Activated naive CD8-positive, alpha-beta T cell treated with anti-CD3 and anti-CD28 coated beads, Interleukin-2, amount 10 ng/mL, durations not matched to agents 7 days and 5 days (primary cell): ENCODE data around the gene IL1F10. TPM values are rescaled to one million over a fixed set of nuclear protein-coding genes. Genes with fewer than 3 reads are reported as not detected.

Source experiments
- ATAC-seq: fragments of 150-1000 bp; cut with Tn5 transposase; one replicate; pipeline ENCODE4 v1.10.0; 2021; ENCODE audit warnings: low read depth, moderate library complexity
- POLR2A ChIA-PET: fragments of 350-600 bp; sonication (Branson Sonifier 250); formaldehyde crosslinking; loops from one replicate; lab custom pipeline; 2021; ENCODE audit warnings: antibody characterized with exemption; lab: Charles Lee
- DNase-seq: peaks from one replicate; pipeline ENCODE4 v3.0.0; 2021
- H3K27ac Mint-ChIP-seq: one replicate; pipeline ENCODE4 v1.8.0; 2022; ENCODE audit warnings: mild to moderate bottlenecking, mixed read lengths
- H3K27me3 Mint-ChIP-seq: one replicate; pipeline ENCODE4 v1.8.0; 2022; ENCODE audit warnings: mild to moderate bottlenecking, moderate library complexity, mixed read lengths
- H3K36me3 Mint-ChIP-seq: one replicate; pipeline ENCODE4 v1.8.0; 2021; ENCODE audit warnings: mild to moderate bottlenecking, mixed read lengths
- H3K4me1 Mint-ChIP-seq: one replicate; pipeline ENCODE4 v1.8.0; 2021; ENCODE audit warnings: mixed read lengths
- H3K4me3 Mint-ChIP-seq: one replicate; pipeline ENCODE4 v1.8.0; 2022; ENCODE audit warnings: mild to moderate bottlenecking, moderate library complexity, mixed read lengths
- H3K9me3 Mint-ChIP-seq: one replicate; pipeline ENCODE4 v1.8.0; 2021; ENCODE audit warnings: mixed read lengths
- total RNA-seq, 2 experiments: library from RNA; stranded (reverse); gene quantifications; one replicate each; pipeline ENCODE4 v1.2.3, GENCODE V29; 2021

Gene IL1F10
- total RNA-seq, 2 experiments from 2014 or later: not detected

DNA sequence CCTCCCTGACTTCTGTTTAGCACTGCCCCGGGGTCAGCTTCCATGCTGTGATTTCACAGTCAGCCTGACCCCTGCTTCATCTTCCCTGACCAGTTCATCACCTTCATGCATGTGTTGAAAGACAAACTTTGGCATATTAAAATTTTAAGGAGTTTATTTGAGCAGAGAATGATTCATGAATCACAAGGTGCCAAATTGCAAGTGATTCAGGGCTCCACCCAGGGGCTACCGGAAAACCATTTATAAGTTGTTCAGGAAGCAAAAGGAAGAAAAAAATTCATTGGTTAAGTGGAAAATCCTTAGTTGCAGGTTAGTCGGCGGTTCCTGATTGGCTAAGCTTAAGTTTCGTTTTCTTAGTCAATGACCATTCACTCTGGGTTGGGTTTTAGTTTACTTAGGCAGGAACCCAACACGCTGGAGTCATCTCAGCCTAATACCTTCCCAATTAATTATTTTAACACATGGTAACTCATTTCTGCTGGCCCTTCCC, 10.6 kb downstream of the IL1F10 start:
- H3K4me1 Mint-ChIP-seq: peaks cover 22% of the 10 kb centered on the region
- ATAC-seq (no peak), DNase-seq (no peak)
- H3K4me3 Mint-ChIP-seq: no peak overlapping the region
- H3K27ac Mint-ChIP-seq: no peak overlapping the region
- H3K27me3 Mint-ChIP-seq: peaks cover 11% of the 10 kb centered on the region
- no peaks in the 10 kb centered on the region for H3K36me3 Mint-ChIP-seq
- H3K9me3 Mint-ChIP-seq: no peaks in the 10 kb centered on the region
- POLR2A ChIA-PET: no interaction called here

DNA sequence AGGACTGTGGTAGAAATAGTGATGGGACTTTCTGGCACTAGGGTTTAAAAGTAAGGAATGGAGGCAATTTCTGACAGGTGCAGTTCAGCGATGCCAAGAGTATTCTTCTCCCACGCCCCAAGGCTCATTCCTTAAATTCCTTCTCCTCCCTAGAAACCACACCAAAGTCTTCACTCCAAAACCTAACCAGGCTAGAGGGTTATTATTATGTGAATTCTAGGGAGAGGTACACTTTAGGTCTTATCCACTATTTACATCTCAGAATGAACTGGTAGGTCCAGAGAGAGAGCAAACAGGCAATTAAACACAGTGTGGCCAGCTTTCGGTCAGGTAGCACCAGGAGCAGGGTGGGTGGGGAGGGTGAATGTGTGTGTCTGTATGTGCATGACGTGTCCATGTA, 11.4 kb downstream of the IL1F10 start:
- DNase-seq (no peak), ATAC-seq (no peak)
- H3K27ac Mint-ChIP-seq: no peak overlapping the region
- no peak overlapping the region for H3K4me3 Mint-ChIP-seq
- no peaks in the 10 kb centered on the region for H3K9me3 Mint-ChIP-seq
- H3K4me1 Mint-ChIP-seq: peaks cover 19% of the 10 kb centered on the region
- H3K27me3 Mint-ChIP-seq: peaks cover 12% of the 10 kb centered on the region
- POLR2A ChIA-PET: no interaction called here
- no peaks in the 10 kb centered on the region for H3K36me3 Mint-ChIP-seq

DNA sequence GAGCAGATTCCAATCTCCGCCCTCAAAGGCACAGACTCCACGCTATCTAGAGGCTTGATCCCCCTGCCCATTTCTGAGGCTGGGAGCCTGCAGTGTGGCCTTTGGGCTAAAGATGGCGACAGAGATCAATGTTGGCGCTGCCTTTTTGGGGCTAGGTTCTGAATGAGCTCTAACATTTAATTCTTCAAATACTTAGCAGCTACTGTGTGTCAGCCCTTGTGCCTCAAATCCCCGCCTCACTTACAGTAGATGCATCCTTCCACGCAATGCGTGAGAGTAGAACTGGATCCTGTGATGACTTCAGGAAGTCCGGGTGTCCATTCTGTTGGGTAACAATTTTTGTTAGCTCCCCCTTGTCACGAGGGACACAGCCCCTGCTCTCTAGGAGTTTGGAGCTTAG, 12.4 kb downstream of the IL1F10 start:
- ATAC-seq (peak; percentile 41), DNase-seq (peak; percentile 67)
- H3K27me3 Mint-ChIP-seq: peaks cover 14% of the 10 kb centered on the region
- H3K27ac Mint-ChIP-seq: no peak overlapping the region
- H3K4me3 Mint-ChIP-seq: no peak overlapping the region
- POLR2A ChIA-PET: interaction anchor here (0.6 to 1.2 kb wide), 3 partner anchors 95 to 123 kb away, joined by 4 to 5 read pairs (median 4); no protein-coding TSS in a partner anchor
- peaks cover 10% of the 10 kb centered on the region for H3K4me1 Mint-ChIP-seq
- no peaks in the 10 kb centered on the region for H3K9me3 Mint-ChIP-seq
- H3K36me3 Mint-ChIP-seq: no peaks in the 10 kb centered on the region

DNA sequence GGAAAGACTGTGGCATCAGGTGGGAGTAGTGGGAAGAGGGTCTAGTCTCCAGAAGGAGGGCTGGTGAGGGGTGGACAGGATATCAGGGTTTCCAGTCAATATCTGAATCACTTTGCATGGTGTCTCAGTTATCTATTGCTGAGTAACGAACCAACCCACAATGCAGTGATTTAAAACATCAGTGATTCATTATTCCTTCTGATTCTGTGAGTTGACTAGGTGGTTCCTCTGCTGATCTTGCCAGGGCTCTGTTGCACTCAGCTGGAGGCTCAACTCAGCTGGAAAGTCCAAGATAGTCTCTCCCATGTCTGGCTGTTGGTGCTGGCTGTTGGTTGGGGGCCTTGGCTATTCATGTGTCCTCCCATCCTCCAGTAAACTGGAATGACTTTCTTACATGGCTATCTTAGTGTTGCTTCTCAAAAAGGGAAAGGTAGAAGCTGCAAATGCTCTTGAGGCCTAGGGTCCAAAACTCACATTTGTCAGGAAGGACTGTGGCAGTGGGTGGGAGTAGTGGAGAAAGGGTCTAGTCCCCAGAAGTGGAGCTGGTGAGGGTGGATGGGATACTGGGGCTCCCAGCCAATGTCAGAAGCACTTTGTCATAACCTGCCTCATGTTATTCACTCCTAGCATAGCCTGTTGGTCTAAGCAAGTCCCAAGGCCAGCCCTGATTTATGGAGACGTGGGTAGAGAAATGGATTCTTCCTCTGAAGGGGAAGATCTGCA, 13.9 kb downstream of the IL1F10 start:
- Mint-ChIP-seq H3K4me1 (peaks cover 6% of the 10 kb centered on the region), H3K4me3 (no peak overlapping the region), H3K9me3 (no peaks in the 10 kb centered on the region), H3K36me3 (no peaks in the 10 kb centered on the region), H3K27me3 (peaks cover 20% of the 10 kb centered on the region), H3K27ac (no peak overlapping the region)
- ATAC-seq (no peak), DNase-seq (no peak)
- POLR2A ChIA-PET: no interaction called here

DNA sequence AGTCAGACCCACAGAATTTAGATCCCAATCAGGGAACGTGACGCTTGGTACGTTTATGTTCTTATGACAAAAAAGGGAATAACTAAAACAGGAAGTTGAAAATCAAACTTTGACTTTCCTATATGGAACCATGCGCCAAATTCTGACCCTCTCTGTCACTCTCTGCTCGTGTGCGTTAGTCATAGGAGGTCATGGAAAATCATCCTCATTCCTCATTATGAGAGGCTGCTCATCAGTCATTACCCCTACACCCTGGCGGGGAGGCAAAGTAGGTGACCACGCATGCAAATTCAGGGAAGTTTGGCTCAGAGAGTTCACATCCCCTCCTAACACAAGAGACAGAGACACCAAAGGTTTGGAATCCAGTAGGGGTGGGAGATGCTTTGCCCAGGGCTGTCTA, 15.5 kb downstream of the IL1F10 start:
- peaks cover 1% of the 10 kb centered on the region for H3K4me1 Mint-ChIP-seq
- ATAC-seq: no peak
- no peaks in the 10 kb centered on the region for H3K36me3 Mint-ChIP-seq
- no peaks in the 10 kb centered on the region for H3K9me3 Mint-ChIP-seq
- no peak for DNase-seq
- no peak overlapping the region for H3K27ac Mint-ChIP-seq
- peaks cover 22% of the 10 kb centered on the region for H3K27me3 Mint-ChIP-seq
- POLR2A ChIA-PET: no interaction called here
- H3K4me3 Mint-ChIP-seq: no peak overlapping the region

DNA sequence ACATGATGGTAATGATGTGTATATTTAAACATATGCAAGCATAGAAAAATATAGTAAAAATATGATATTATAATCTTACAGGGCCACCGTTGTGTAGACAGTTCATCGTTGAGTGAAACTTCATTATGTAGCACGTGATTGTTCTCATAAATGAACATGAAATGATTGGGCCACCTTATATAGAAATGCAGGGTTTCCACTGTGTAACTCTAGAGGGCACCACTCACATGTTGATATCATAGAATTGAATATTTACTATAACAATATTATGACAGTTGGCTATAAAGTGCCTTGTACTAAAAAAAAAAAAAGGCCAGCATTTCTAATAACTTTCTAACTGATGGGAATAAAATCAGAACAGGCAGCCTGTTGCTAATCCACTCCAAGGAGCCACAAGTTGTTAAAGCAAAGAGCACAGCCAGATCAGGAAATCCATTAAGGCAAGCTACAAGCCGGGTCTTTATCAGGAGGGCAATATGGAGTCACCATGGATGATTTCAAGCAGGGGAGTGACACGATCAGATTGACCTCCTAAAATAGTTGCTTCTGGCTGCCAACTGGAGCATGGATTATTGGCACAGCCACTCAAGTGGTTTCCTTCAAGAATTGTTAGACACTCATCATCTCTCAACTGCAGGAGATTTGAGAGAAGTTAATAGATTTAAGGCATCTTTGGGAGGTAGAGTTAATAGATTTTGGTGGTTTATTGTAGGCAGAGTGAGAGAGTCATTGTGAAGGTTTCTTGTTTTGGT, 16.7 kb downstream of the IL1F10 start:
- POLR2A ChIA-PET: no interaction called here
- peaks cover 20% of the 10 kb centered on the region for H3K27me3 Mint-ChIP-seq
- no peaks in the 10 kb centered on the region for H3K9me3 Mint-ChIP-seq
- ATAC-seq (peak; percentile 68), DNase-seq (no peak)
- no peaks in the 10 kb centered on the region for H3K36me3 Mint-ChIP-seq
- H3K4me3 Mint-ChIP-seq: no peak overlapping the region
- no peak overlapping the region for H3K27ac Mint-ChIP-seq
- peaks cover 1% of the 10 kb centered on the region for H3K4me1 Mint-ChIP-seq

DNA sequence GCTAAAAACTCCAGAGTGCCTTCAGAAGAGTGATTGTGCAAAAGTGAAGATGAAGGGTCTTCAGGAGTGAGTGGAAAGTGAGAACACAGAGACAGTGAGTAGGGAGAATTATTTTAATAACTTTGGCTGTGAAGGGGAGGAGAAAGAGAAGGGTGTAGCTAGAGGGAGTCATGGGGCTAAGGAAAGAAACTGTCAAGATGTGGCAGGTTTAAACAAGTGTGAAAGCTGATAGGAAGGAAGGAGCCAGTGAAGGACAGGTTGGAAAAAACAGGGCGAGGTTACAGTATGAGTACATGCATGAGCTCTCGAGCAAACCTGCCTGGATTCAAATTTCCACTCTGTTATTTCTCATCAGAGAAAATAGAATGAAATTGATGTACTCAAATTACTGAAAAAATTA, 17.8 kb downstream of the IL1F10 start:
- POLR2A ChIA-PET: no interaction called here
- no peak overlapping the region for H3K27ac Mint-ChIP-seq

DNA sequence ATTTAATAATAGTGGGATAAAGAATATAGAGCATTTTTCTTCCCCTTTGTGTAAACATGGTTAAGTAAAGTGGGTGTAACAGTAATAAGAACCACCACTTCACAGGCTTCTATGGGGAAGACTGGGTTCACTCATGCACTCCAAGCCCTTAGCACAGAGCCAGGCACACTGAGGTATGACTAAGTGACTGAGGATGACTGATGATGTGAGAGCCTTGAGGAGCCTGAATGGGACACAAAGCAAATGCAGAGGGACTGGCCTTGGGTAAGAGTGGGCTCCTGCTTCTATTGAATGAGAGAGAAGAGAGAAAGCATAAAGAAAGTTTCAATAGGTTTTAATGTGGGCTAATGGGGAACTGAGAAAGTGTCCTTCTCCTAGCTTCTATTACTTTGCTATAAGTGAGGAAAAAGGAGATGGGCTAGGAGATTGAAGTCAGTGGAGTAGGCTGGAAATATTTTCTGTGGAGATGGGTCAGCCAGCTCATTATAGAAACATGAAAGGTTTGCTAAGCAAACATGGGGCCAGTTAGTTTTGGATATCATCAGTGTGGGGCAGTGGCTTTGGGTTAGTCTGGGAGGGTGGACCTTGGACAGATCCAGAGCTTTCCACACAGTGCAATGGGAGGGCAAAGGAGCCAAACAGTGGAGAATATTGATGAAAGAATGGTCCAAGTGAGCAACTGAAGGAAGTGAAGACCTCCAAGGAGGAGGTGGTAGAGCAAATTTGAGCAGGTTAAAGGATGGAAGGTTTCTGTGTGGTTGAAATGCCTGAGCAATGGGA, 20.6 kb downstream of the IL1F10 start:
- ATAC-seq (no peak), DNase-seq (no peak)
- POLR2A ChIA-PET: interaction anchor here (0.7 kb wide), 1 partner anchor 13 kb away, joined by 6 read pairs; no protein-coding TSS in a partner anchor
- no peak overlapping the region for H3K4me3 Mint-ChIP-seq
- H3K36me3 Mint-ChIP-seq: no peaks in the 10 kb centered on the region
- no peak overlapping the region for H3K27ac Mint-ChIP-seq
- peaks cover 1% of the 10 kb centered on the region for H3K9me3 Mint-ChIP-seq
- H3K4me1 Mint-ChIP-seq: no peaks in the 10 kb centered on the region
- H3K27me3 Mint-ChIP-seq: peaks cover 11% of the 10 kb centered on the region

More for the DNA sequence above, 17.8 kb downstream of the IL1F10 start:
- no peak overlapping the region for H3K4me3 Mint-ChIP-seq
- no peak for DNase-seq
- no peaks in the 10 kb centered on the region for H3K9me3 Mint-ChIP-seq
- ATAC-seq: no peak
- no peaks in the 10 kb centered on the region for H3K36me3 Mint-ChIP-seq
- peaks cover 1% of the 10 kb centered on the region for H3K4me1 Mint-ChIP-seq
- H3K27me3 Mint-ChIP-seq: peaks cover 20% of the 10 kb centered on the region

DNA sequence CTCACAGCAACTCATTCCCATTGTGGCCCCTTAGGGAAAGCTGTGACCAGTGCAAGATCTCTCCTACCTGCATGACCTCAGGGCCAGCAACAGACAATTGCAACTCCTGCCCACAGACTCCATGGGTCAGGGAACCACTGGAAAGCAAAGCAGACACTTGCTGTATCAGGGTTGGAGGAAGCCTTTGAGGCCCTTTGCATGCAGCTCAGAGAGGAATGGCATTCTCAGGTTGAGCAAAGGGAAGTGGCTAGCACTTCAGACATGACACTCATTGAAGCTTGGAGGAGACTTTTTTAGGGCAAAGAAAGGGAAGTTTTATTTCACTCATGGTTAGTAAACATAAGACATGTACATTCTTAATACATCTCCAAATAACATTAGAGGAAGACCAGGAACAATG, 22.1 kb downstream of the IL1F10 start:
- no peaks in the 10 kb centered on the region for H3K4me1 Mint-ChIP-seq
- ATAC-seq (peak; percentile 61), DNase-seq (no peak)
- H3K36me3 Mint-ChIP-seq: no peaks in the 10 kb centered on the region
- H3K9me3 Mint-ChIP-seq: peaks cover 3% of the 10 kb centered on the region
- no peak overlapping the region for H3K4me3 Mint-ChIP-seq
- POLR2A ChIA-PET: no interaction called here
- no peak overlapping the region for H3K27ac Mint-ChIP-seq
- peaks cover 13% of the 10 kb centered on the region for H3K27me3 Mint-ChIP-seq

DNA sequence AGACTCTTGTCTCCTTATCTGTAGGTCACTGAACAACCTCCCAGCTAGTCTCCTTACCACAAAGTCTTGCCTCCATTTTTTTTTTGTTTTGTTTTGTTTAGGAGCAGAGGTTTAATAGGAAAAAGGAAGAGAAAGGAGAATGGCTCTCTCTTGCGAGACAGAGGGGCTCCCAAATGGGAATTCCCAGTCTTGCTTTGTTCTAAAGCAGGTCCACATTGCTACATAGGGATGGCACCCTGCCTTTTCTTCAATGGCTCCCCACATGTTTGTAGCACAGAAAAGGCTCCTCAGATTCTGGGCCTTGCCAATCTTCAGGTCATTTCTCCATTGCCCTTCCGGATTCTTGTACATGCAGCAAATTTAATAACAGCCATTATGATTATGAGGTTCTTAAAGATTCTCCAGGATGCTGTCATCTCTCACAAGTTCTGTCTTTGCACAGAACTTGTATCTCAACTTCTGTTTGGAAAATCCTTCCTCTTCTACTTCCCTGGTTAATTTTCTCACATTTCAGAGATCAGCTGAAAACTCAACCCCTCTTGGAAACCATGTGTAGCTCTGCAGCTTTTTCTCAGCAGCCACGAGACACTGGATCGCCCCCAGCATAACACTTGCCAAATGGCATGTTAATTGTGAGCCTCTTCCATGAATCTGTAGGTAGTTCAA, 23.6 kb downstream of the IL1F10 start:
- H3K4me3 Mint-ChIP-seq: no peak overlapping the region
- POLR2A ChIA-PET: no interaction called here
- no peak for DNase-seq

DNA sequence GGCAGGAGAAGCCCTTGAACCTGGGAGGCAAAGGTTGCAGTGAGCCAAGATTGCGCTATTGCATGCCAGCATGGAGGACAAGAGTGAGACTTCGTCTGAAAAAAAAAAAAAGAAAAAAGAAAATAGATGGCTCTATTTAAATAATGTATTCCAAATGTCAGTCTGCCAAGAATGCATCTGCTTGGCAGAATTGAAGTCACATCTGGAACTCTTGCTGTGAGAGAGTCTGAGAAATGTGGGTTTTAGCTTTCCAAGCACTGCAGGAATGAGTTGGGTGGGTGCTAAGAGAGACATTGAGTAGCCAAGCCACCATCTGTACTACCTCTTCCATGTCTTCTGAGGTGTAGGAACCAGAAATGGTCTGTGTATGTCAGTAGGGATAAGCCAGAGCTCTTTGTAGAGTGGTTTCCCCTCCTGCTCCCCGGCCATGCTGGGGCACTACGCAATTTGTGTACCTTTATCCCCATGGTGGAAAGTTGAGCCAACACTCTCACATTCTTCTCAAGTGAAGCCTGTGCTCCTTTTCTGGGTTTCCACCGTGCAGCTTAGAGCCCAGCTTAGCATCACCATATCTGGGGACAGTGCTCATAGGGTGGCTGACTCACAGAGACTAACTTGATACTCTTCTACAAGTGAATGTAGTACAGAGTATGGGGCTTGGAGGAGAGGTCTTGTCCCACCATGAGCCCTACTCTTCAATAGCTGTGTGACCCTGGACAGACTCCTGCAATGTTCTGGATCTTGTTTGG, 25.3 kb downstream of the IL1F10 start:
- no peak for ATAC-seq
- H3K36me3 Mint-ChIP-seq: peaks cover 15% of the 10 kb centered on the region
- DNase-seq: no peak
- no peak overlapping the region for H3K4me3 Mint-ChIP-seq
- peaks cover 13% of the 10 kb centered on the region for H3K9me3 Mint-ChIP-seq
- peaks cover 10% of the 10 kb centered on the region for H3K4me1 Mint-ChIP-seq
- H3K27ac Mint-ChIP-seq: no peak overlapping the region
- POLR2A ChIA-PET: no interaction called here
- peaks cover 2% of the 10 kb centered on the region for H3K27me3 Mint-ChIP-seq

More for the DNA sequence above, 23.6 kb downstream of the IL1F10 start:
- H3K27ac Mint-ChIP-seq: no peak overlapping the region
- H3K9me3 Mint-ChIP-seq: peaks cover 6% of the 10 kb centered on the region
- no peaks in the 10 kb centered on the region for H3K4me1 Mint-ChIP-seq
- peaks cover 5% of the 10 kb centered on the region for H3K27me3 Mint-ChIP-seq
- peaks cover 3% of the 10 kb centered on the region for H3K36me3 Mint-ChIP-seq
- no peak for ATAC-seq

DNA sequence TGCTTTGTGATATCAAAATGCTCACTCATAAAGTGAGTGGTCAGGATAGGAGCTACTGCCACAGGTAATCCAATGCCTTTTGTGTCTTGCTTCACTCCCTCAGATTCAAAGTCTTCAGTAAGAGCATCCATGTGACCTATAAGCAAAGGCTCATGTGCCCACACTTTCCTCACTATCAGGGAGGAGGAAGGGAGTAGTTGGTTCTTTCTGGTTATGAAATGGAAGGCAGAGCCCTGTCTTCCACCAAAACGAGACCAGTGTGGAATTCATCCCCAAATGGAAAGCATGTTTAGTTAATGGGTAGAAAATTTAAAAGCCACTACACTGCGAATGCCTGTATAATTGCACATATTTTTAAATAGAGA, 25.8 kb downstream of the IL1F10 start:
- Mint-ChIP-seq H3K4me1 (peaks cover 15% of the 10 kb centered on the region), H3K27me3 (peaks cover 2% of the 10 kb centered on the region), H3K4me3 (no peak overlapping the region), H3K36me3 (peaks cover 15% of the 10 kb centered on the region), H3K27ac (no peak overlapping the region), H3K9me3 (peaks cover 13% of the 10 kb centered on the region)
- POLR2A ChIA-PET: no interaction called here
- no peak for ATAC-seq
- DNase-seq: no peak
